Colonic mucosa (tissue), 4 donors: ENCODE data around the gene CCDC201. TPM values are rescaled to one million over a fixed set of nuclear protein-coding genes. Genes with fewer than 3 reads are reported as not detected.

Experiments used
- DNase-seq: peaks from one replicate; pipeline ENCODE4 v3.0.0-alpha.2; 2020
- H3K27ac ChIP-seq: fragments of 200-600 bp; one replicate; pipeline ENCODE4 v1.8.0; 2021
- H3K27me3 ChIP-seq: fragments of 200-600 bp; one replicate; pipeline ENCODE4 v1.8.0; 2021
- H3K36me3 ChIP-seq: fragments of 200-600 bp; one replicate; pipeline ENCODE4 v1.8.0; 2021
- H3K4me1 ChIP-seq: fragments of 200-600 bp; one replicate; pipeline ENCODE4 v1.8.0; 2021; ENCODE audit warnings: mild to moderate bottlenecking
- H3K4me3 ChIP-seq: fragments of 200-600 bp; one replicate; pipeline ENCODE4 v1.8.0; 2021
- H3K9ac ChIP-seq, 2 donors: one replicate each; pipeline ENCODE4 v1.7.0; 2013; ENCODE audit warnings: control low read depth in 2 of 2, low read depth in 2 of 2, low read length in 2 of 2
- H3K9me3 ChIP-seq: fragments of 200-600 bp; one replicate; pipeline ENCODE4 v1.8.0; 2021
- intact Hi-C: fragments of 100-400 bp; cut with DNase I; formaldehyde crosslinking; loops from one replicate; pipeline ENCODE4 v1.14.1; 2022
- total RNA-seq, 2 donors: library from RNA; stranded (reverse); fragmentation: NEBNext Ultra II Directional in 1 of 2; extraction: Animal tissue kit (Norgen Biotek cat#: 25700) in 1 of 2; gene quantifications; one replicate each; pipeline ENCODE4 v1.2.1, GENCODE V29; 2021
- TF ChIP-seq, protein P1 (sequence below): fragments of 200-600 bp; IDR thresholded peaks from one replicate; pipeline ENCODE4 v1.8.0; 2022; ENCODE audit warnings: antibody characterized with exemption, mild to moderate bottlenecking
- donor health status: healthy.
- donor health status: DM: no; HTN: no; CAD: no.
- donor health status: DM: no; HTN: no; CAD: no.

The CCDC201 gene
- total RNA-seq, 2 donors from 2014 or later: not detected

DNA sequence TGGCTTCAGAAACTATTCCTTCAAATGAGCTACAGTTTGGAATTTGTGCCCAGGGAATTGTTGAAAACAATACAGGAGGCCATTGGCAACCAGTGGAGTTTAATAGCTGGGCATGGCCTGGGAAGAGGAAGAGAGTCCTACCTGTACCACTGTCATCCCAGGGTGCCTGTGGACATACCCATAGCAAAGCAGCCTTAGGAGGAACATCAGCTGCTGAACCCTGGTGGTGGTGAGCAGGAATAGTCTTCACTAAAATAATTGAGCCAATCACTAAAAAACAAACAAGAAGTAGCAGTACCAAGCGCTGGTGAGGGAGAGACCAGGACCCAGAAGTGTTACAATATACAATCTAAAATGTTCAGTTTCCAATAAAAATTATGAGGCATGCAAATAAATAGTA is 29.9 kb upstream of the CCDC201 start:
- H3K36me3 ChIP-seq: no peaks in the 10 kb centered on the region
- H3K9me3 ChIP-seq: no peaks in the 10 kb centered on the region
- H3K9ac ChIP-seq: no peak overlapping the region
- H3K27me3 ChIP-seq: no peaks in the 10 kb centered on the region
- H3K4me1 ChIP-seq: no peaks in the 10 kb centered on the region
- TF ChIP-seq, protein P1, sequence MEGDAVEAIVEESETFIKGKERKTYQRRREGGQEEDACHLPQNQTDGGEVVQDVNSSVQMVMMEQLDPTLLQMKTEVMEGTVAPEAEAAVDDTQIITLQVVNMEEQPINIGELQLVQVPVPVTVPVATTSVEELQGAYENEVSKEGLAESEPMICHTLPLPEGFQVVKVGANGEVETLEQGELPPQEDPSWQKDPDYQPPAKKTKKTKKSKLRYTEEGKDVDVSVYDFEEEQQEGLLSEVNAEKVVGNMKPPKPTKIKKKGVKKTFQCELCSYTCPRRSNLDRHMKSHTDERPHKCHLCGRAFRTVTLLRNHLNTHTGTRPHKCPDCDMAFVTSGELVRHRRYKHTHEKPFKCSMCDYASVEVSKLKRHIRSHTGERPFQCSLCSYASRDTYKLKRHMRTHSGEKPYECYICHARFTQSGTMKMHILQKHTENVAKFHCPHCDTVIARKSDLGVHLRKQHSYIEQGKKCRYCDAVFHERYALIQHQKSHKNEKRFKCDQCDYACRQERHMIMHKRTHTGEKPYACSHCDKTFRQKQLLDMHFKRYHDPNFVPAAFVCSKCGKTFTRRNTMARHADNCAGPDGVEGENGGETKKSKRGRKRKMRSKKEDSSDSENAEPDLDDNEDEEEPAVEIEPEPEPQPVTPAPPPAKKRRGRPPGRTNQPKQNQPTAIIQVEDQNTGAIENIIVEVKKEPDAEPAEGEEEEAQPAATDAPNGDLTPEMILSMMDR: no peak
- H3K27ac ChIP-seq: no peak overlapping the region
- intact Hi-C loops: no loop called here
- H3K4me3 ChIP-seq: no peak overlapping the region
- no peak for DNase-seq

GRCh38 chr7:45901566-45901965 is 28.7 kb upstream of the CCDC201 start:
- intact Hi-C loops: no loop called here
- H3K27ac ChIP-seq: no peak overlapping the region
- TF ChIP-seq, protein P1: no peak

GRCh38 chr7:45898222-45898621 is 25.3 kb upstream of the CCDC201 start:
- no peak overlapping the region for H3K27ac ChIP-seq
- DNase-seq: no peak
- H3K9me3 ChIP-seq: no peaks in the 10 kb centered on the region
- H3K27me3 ChIP-seq: no peaks in the 10 kb centered on the region
- no peak overlapping the region for H3K9ac ChIP-seq
- no peaks in the 10 kb centered on the region for H3K36me3 ChIP-seq
- no peaks in the 10 kb centered on the region for H3K4me1 ChIP-seq
- TF ChIP-seq, protein P1: no peak
- no peak overlapping the region for H3K4me3 ChIP-seq
- intact Hi-C loops: no loop called here

More at GRCh38 chr7:45901566-45901965, 28.7 kb upstream of the CCDC201 start:
- H3K4me1 ChIP-seq: no peaks in the 10 kb centered on the region
- no peak overlapping the region for H3K4me3 ChIP-seq
- no peak for DNase-seq
- H3K27me3 ChIP-seq: no peaks in the 10 kb centered on the region
- H3K9me3 ChIP-seq: no peaks in the 10 kb centered on the region
- no peak overlapping the region for H3K9ac ChIP-seq
- no peaks in the 10 kb centered on the region for H3K36me3 ChIP-seq

GRCh38 chr7:45897042-45897690 is 24.3 kb upstream of the CCDC201 start:
- Histone ChIP-seq H3K27me3 (no peaks in the 10 kb centered on the region), H3K27ac (no peak overlapping the region), H3K4me3 (no peak overlapping the region), H3K36me3 (no peaks in the 10 kb centered on the region), H3K9ac (no peak overlapping the region), H3K4me1 (no peaks in the 10 kb centered on the region), H3K9me3 (no peaks in the 10 kb centered on the region)
- TF ChIP-seq, protein P1: no peak
- DNase-seq: no peak
- intact Hi-C loops: no loop called here

GRCh38 chr7:45894665-45895062 is 21.8 kb upstream of the CCDC201 start:
- intact Hi-C loops: no loop called here
- no peak for DNase-seq
- TF ChIP-seq, protein P1: no peak
- Histone ChIP-seq H3K36me3 (no peaks in the 10 kb centered on the region), H3K27me3 (no peaks in the 10 kb centered on the region), H3K4me1 (no peaks in the 10 kb centered on the region), H3K9ac (no peak overlapping the region), H3K27ac (no peak overlapping the region), H3K9me3 (no peaks in the 10 kb centered on the region), H3K4me3 (no peak overlapping the region)
